Neural progenitor cell (in vitro differentiated cells): ENCODE data around the gene IL17RE. TPM values are rescaled to one million over a fixed set of nuclear protein-coding genes. Genes with fewer than 3 reads are reported as not detected.

Source experiments
- DNase-seq: peaks from one replicate; pipeline ENCODE4 v3.0.0-alpha.2; 2016; ENCODE audit warnings: low spot score
- H2AFZ ChIP-seq: fragments of 200-600 bp; sonication (generic); replicated peaks from 2 replicates; pipeline ENCODE4 v1.6.1; 2016; ENCODE audit warnings: antibody characterized with exemption
- H3F3A ChIP-seq: fragments of 200-600 bp; sonication (generic); 2 replicates; pipeline ENCODE4 v1.6.1; 2016; ENCODE audit warnings: antibody characterized with exemption, low read depth
- H3K27ac ChIP-seq: fragments of 200-600 bp; sonication (generic); 2 replicates; pipeline ENCODE4 v1.5.1; 2016; ENCODE audit warnings: mild to moderate bottlenecking
- H3K27me3 ChIP-seq: fragments of 200-600 bp; sonication (generic); 2 replicates; pipeline ENCODE4 v1.6.1; 2016; ENCODE audit warnings: mild to moderate bottlenecking, moderate library complexity
- H3K36me3 ChIP-seq: fragments of 200-600 bp; sonication (generic); 2 replicates; pipeline ENCODE4 v1.5.1; 2016
- H3K4me1 ChIP-seq: fragments of 200-600 bp; sonication (generic); 2 replicates; pipeline ENCODE4 v1.6.1; 2016; ENCODE audit warnings: mixed run types
- H3K4me2 ChIP-seq: fragments of 200-600 bp; sonication (generic); 2 replicates; pipeline ENCODE4 v1.6.1; 2016
- H3K4me3 ChIP-seq: fragments of 200-600 bp; sonication (generic); 2 replicates; pipeline ENCODE4 v1.5.1; 2016
- H3K79me2 ChIP-seq: fragments of 200-600 bp; sonication (generic); 2 replicates; pipeline ENCODE4 v1.6.1; 2016; ENCODE audit warnings: low read depth
- H3K9ac ChIP-seq: fragments of 200-600 bp; sonication (generic); 2 replicates; pipeline ENCODE4 v1.6.1; 2016
- H3K9me3 ChIP-seq: fragments of 200-600 bp; sonication (generic); 2 replicates; pipeline ENCODE4 v1.5.1; 2016; ENCODE audit warnings: low read depth
- H4K20me1 ChIP-seq: fragments of 200-600 bp; sonication (generic); 2 replicates; pipeline ENCODE4 v1.6.1; 2016; ENCODE audit warnings: low read depth
- H3K27ac Mint-ChIP-seq: 3 replicates; pipeline ENCODE4 v1.8.0; 2021; ENCODE audit warnings: mixed read lengths
- H3K27me3 Mint-ChIP-seq: 2 replicates; pipeline ENCODE4 v1.8.0; 2022; ENCODE audit warnings: low read depth, mild to moderate bottlenecking, inconsistent platforms, moderate library complexity, mixed read lengths; ENCODE audit not compliant: insufficient read depth
- H3K36me3 Mint-ChIP-seq: 3 replicates; pipeline ENCODE4 v1.8.0; 2021; ENCODE audit warnings: mixed read lengths
- H3K4me1 Mint-ChIP-seq: 3 replicates; pipeline ENCODE4 v1.8.0; 2021; ENCODE audit warnings: mixed read lengths
- H3K4me3 Mint-ChIP-seq: 3 replicates; pipeline ENCODE4 v1.8.0; 2021; ENCODE audit warnings: mild to moderate bottlenecking, moderate library complexity, mixed read lengths
- H3K9me3 Mint-ChIP-seq: 3 replicates; pipeline ENCODE4 v1.8.0; 2020; ENCODE audit warnings: mixed read lengths
- CTCF ChIP-seq: fragments of 200-600 bp; sonication (generic); IDR thresholded peaks from 2 replicates; pipeline ENCODE4 v1.5.1; 2017; ENCODE audit warnings: antibody characterized with exemption, mild to moderate bottlenecking
- EZH2 ChIP-seq: fragments of 200-600 bp; sonication (generic); IDR thresholded peaks from 2 replicates; pipeline ENCODE4 v1.6.1; 2017; ENCODE audit warnings: antibody characterized with exemption, mild to moderate bottlenecking, moderate library complexity
- EZH2phosphoT487 ChIP-seq: fragments of 200-600 bp; sonication (generic); IDR thresholded peaks from 2 replicates; pipeline ENCODE4 v1.6.1; 2017; ENCODE audit warnings: antibody characterized with exemption
- total RNA-seq: library from RNA; depleted of rRNA; stranded (reverse); fragments of >200 nt; gene quantifications from 2 replicates; pipeline ENCODE4 v1.2.3, GENCODE V29; 2015; ENCODE audit warnings: low replicate concordance

IL17RE gene
- total RNA-seq, 1 donor from 2014 or later = not detected

- H3K9ac ChIP-seq = peak within 1 kb of the TSS; percentile 44
- no peak within 1 kb of the TSS for H3K27ac Mint-ChIP-seq
- peaks cover 16% of the 10 kb centered on the region for H3K4me1 Mint-ChIP-seq
Measured at GRCh38 chr3:9951962-9952805, 49.5 kb downstream of the IL17RE start, which contains the start of gene PRRT3. Gene PRRT3, minus strand, starts transcription at chr3:9952408. Its CDS starts 2,293 bp downstream, at chr3:9950115.

GRCh38 chr3:9955067-9955502 is 52.4 kb downstream of the IL17RE start:
- H3K9me3 Mint-ChIP-seq = no peaks in the 10 kb centered on the region
- H3K4me2 ChIP-seq = no peak overlapping the region
- H3K4me1 ChIP-seq = peaks cover 4% of the 10 kb centered on the region
- H4K20me1 ChIP-seq = peaks cover 9% of the 10 kb centered on the region
- H3K4me3 ChIP-seq = no peak overlapping the region
- peaks cover 13% of the 10 kb centered on the region for H3K27me3 ChIP-seq
- no peaks in the 10 kb centered on the region for H3K36me3 Mint-ChIP-seq
- H3K9me3 ChIP-seq = no peaks in the 10 kb centered on the region
- H3K27ac ChIP-seq = no peak overlapping the region
- H3K79me2 ChIP-seq = peaks cover 5% of the 10 kb centered on the region
- no peak overlapping the region for H3K4me3 Mint-ChIP-seq
- H2AFZ ChIP-seq = no peak overlapping the region
- peaks cover 9% of the 10 kb centered on the region for H3K27me3 Mint-ChIP-seq
- H3K36me3 ChIP-seq = no peaks in the 10 kb centered on the region
- H3K27ac Mint-ChIP-seq = no peak overlapping the region
- no peak for DNase-seq
- TF ChIP-seq EZH2phosphoT487 (no peak), CTCF (no peak), EZH2 (no peak)
- peaks cover 15% of the 10 kb centered on the region for H3F3A ChIP-seq
- H3K4me1 Mint-ChIP-seq = peaks cover 16% of the 10 kb centered on the region
- no peak overlapping the region for H3K9ac ChIP-seq

More at GRCh38 chr3:9951962-9952805, 49.5 kb downstream of the IL17RE start, which contains the start of gene PRRT3:
- DNase-seq = peak; percentile 84
- Histone ChIP-seq H3K79me2 (peaks cover 5% of the 10 kb centered on the region), H3K4me1 (peaks cover 9% of the 10 kb centered on the region), H3K4me2 (peak within 1 kb of the TSS; percentile 91), H2AFZ (peak within 1 kb of the TSS; percentile 70), H3K27ac (no peak within 1 kb of the TSS), H4K20me1 (peaks cover 21% of the 10 kb centered on the region), H3F3A (peaks cover 21% of the 10 kb centered on the region), H3K9me3 (no peaks in the 10 kb centered on the region), H3K4me3 (peak within 1 kb of the TSS; percentile 98), H3K36me3 (no peaks in the 10 kb centered on the region), H3K27me3 (peaks cover 17% of the 10 kb centered on the region)
- TF ChIP-seq EZH2 (no peak), EZH2phosphoT487 (no peak), CTCF (no peak)
- Mint-ChIP-seq H3K36me3 (no peaks in the 10 kb centered on the region), H3K27me3 (peaks cover 6% of the 10 kb centered on the region), H3K4me3 (peak within 1 kb of the TSS; percentile 88), H3K9me3 (no peaks in the 10 kb centered on the region)

GRCh38 chr3:9955611-9956352 is 53.1 kb downstream of the IL17RE start:
- H3K27me3 Mint-ChIP-seq = peaks cover 9% of the 10 kb centered on the region
- peaks cover 16% of the 10 kb centered on the region for H3K4me1 Mint-ChIP-seq
- Histone ChIP-seq H3K27me3 (peaks cover 13% of the 10 kb centered on the region), H3K9ac (no peak overlapping the region), H3F3A (peaks cover 15% of the 10 kb centered on the region), H2AFZ (no peak overlapping the region), H3K4me3 (no peak overlapping the region), H3K27ac (no peak overlapping the region), H3K79me2 (peaks cover 5% of the 10 kb centered on the region), H4K20me1 (peaks cover 9% of the 10 kb centered on the region), H3K36me3 (no peaks in the 10 kb centered on the region), H3K9me3 (no peaks in the 10 kb centered on the region), H3K4me1 (peaks cover 4% of the 10 kb centered on the region), H3K4me2 (no peak overlapping the region)
- H3K9me3 Mint-ChIP-seq = no peaks in the 10 kb centered on the region
- H3K4me3 Mint-ChIP-seq = no peak overlapping the region
- no peak for DNase-seq
- no peak overlapping the region for H3K27ac Mint-ChIP-seq
- TF ChIP-seq EZH2phosphoT487 (no peak), EZH2 (no peak), CTCF (no peak)
- H3K36me3 Mint-ChIP-seq = no peaks in the 10 kb centered on the region
